ENCODE data around the gene NCKAP1.

DNA sequence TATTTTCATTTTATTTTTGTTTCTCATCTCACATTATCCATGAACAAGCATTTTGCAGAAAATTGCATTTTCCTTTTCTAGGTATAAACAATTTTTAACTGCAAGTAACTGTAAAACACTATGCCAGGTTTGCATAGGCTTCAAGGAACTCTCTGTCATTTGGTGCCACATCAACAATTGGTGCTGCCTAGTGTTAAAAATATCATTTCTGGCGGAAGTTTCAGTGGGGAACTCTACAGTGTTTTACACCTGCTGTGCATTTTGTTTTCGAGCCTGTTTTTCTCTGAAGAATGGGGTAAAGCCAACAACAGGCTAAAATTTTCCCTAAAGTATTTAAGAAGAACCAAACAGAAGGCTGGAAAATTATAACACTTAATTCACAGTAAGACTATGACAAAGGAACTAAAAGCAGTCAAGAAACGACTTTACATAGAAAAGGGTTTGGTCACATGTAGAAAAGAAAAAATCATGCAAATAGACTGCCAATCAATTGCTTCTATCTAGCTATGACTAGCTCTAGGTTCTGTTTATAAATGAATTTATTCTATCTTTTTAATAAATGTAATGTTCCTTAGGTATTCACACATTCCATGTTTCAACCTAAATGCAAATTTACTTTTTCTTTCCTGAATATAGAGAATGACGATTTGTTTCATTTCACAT is 150.4 kb downstream of the NCKAP1 start:
- TF ChIP-seq POLR2A (IDR thresholded peaks at IDR 0.05; ENCODE audit: low read depth, low read length) = no peak
- no peak for TF ChIP-seq CTCF (IDR thresholded peaks at IDR 0.05; ENCODE audit: extremely low read depth in 1 of 2, insufficient read depth in 1 of 2, low read depth in 1 of 2, low read length in 2 of 2)
- TF ChIP-seq JUN (IDR thresholded peaks at IDR 0.05; ENCODE audit: borderline replicate concordance, insufficient read depth, insufficient read length, low read depth) = no peak
- no peak for TF ChIP-seq POLR2AphosphoS5 (IDR thresholded peaks at IDR 0.05; ENCODE audit: insufficient read depth, low read depth, low read length)
- no peak for TF ChIP-seq EZH2 (IDR thresholded peaks at IDR 0.05; ENCODE audit: borderline replicate concordance, low read depth, low read length, severe bottlenecking)
- TF ChIP-seq, protein P1, sequence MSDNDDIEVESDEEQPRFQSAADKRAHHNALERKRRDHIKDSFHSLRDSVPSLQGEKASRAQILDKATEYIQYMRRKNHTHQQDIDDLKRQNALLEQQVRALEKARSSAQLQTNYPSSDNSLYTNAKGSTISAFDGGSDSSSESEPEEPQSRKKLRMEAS (IDR thresholded peaks at IDR 0.05; ENCODE audit: insufficient read depth, insufficient read length) = no peak

Data from endothelial cell of umbilical vein (primary cell).